ENCODE results near the gene DNAH3. TPM values are rescaled to one million over a fixed set of nuclear protein-coding genes. Genes with fewer than 3 reads are reported as not detected.
"Not testable (repeated sequence)": the region's sequence is repeated elsewhere in the genome, so short reads cannot be mapped to it uniquely, and the experiment has no call there.

DNAH3 gene
- total RNA-seq (ENCODE audit: insufficient read depth, low replicate concordance): 1.4 TPM

- peak; percentile 26 for DNase-seq (ENCODE audit: low spot score)
These were observed at the start of gene DNAH3 for GRCh38 chr16:21150375-21151001. TSS of gene DNAH3 (minus strand) at chr16:21150846. CDS start at chr16:21150319, 527 bp downstream.

GRCh38 chr16:21199607-21200218 lies 49.1 kb upstream of the DNAH3 start:
- DNase-seq (ENCODE audit: low spot score): no peak

GRCh38 chr16:21197621-21198020 lies 47.0 kb upstream of the DNAH3 start:
- no peak for DNase-seq (ENCODE audit: low spot score)

- no peak for DNase-seq (ENCODE audit: low spot score)
These were observed 46.5 kb upstream of the DNAH3 start for GRCh38 chr16:21197112-21197511.

GRCh38 chr16:21195330-21195729 lies 44.7 kb upstream of the DNAH3 start:
- DNase-seq (ENCODE audit: low spot score): not testable (repeated sequence)

GRCh38 chr16:21194771-21195301 lies 44.2 kb upstream of the DNAH3 start:
- DNase-seq (ENCODE audit: low spot score): no peak

- no peak for DNase-seq (ENCODE audit: low spot score)
These were observed 42.3 kb upstream of the DNAH3 start for GRCh38 chr16:21192991-21193390.

- peak; percentile 5 for DNase-seq (ENCODE audit: low spot score)
These were observed 40.0 kb upstream of the DNAH3 start for GRCh38 chr16:21190599-21190998.

- DNase-seq (ENCODE audit: low spot score): no peak
These were observed 39.4 kb upstream of the DNAH3 start for GRCh38 chr16:21190013-21190412.

GRCh38 chr16:21189311-21189710 lies 38.7 kb upstream of the DNAH3 start:
- DNase-seq (ENCODE audit: low spot score): no peak

GRCh38 chr16:21186326-21186691 lies 35.7 kb upstream of the DNAH3 start:
- no peak for DNase-seq (ENCODE audit: low spot score)

- no peak for DNase-seq (ENCODE audit: low spot score)
These were observed 35.1 kb upstream of the DNAH3 start for GRCh38 chr16:21185659-21186325.

- no peak for DNase-seq (ENCODE audit: low spot score)
These were observed 34.2 kb upstream of the DNAH3 start for GRCh38 chr16:21184834-21185233.

- no peak for DNase-seq (ENCODE audit: low spot score)
These were observed 33.3 kb upstream of the DNAH3 start for GRCh38 chr16:21183995-21184394.

GRCh38 chr16:21179983-21180365 lies 29.3 kb upstream of the DNAH3 start:
- DNase-seq (ENCODE audit: low spot score): no peak

- peak; percentile 15 for DNase-seq (ENCODE audit: low spot score)
These were observed 28.7 kb upstream of the DNAH3 start for GRCh38 chr16:21179126-21179982.

- no peak for DNase-seq (ENCODE audit: low spot score)
These were observed 24.8 kb upstream of the DNAH3 start for GRCh38 chr16:21175397-21175796.

GRCh38 chr16:21172650-21173049 lies 22.0 kb upstream of the DNAH3 start:
- no peak for DNase-seq (ENCODE audit: low spot score)

- DNase-seq (ENCODE audit: low spot score): not testable (repeated sequence)
These were observed 19.5 kb upstream of the DNAH3 start for GRCh38 chr16:21170116-21170515.

GRCh38 chr16:21169249-21169981 lies 18.8 kb upstream of the DNAH3 start:
- DNase-seq (ENCODE audit: low spot score): no peak
